GM18868 (cell line): Measurements from ENCODE around the gene ALG12.

Source experiments
- ATAC-seq: cut with Tn5 transposase; IDR thresholded peaks from one replicate; pipeline ENCODE4 v1.9.1; 2021; ENCODE audit warnings: mild to moderate bottlenecking, moderate library complexity; ENCODE audit not compliant: unreplicated experiment

The ALG12 gene

GRCh38 chr22:49930596-49931412 is 12.6 kb upstream of the ALG12 start:
- ATAC-seq, result peak; percentile 49

GRCh38 chr22:49929994-49930575 is 11.8 kb upstream of the ALG12 start:
- no peak for ATAC-seq

DNA sequence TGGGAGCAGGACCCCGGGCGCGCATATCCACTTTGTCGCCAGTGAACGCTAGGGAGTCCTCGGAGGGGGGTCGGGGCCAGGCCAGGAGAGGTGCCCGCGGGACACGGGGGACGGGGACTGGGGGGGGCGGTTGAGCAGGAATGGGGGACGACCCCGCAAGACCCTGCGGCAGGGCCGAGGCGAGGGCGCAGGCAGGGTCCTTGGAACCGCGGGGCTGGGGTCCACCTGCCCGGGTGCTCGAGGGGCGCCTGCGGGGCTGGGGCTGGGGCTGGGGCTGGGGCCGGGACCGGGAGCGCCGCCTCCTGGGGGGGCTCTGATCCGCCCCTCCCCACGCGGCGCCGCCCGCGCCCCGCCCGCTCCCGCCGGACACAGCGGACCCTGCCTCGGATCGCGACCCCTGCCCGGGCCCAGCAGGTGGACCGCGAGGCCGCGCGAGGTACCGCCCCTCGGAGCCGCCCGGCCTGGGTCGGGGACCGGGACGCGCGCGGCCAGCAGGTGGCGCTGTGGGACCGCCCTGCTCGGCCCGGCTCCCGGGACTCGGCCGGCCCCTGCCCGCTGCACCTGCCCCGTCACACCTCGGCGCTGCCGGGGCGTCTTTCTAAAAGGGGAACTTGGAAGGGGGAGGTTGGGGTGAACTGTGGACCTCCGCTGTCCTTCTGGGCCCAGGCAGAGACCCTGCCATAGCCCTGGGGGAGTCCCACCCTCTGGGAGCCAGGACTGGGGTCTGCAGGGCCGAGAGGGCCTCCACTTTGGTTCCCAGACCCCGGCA is 11.2 kb upstream of the ALG12 start:
- ATAC-seq, result no peak

DNA sequence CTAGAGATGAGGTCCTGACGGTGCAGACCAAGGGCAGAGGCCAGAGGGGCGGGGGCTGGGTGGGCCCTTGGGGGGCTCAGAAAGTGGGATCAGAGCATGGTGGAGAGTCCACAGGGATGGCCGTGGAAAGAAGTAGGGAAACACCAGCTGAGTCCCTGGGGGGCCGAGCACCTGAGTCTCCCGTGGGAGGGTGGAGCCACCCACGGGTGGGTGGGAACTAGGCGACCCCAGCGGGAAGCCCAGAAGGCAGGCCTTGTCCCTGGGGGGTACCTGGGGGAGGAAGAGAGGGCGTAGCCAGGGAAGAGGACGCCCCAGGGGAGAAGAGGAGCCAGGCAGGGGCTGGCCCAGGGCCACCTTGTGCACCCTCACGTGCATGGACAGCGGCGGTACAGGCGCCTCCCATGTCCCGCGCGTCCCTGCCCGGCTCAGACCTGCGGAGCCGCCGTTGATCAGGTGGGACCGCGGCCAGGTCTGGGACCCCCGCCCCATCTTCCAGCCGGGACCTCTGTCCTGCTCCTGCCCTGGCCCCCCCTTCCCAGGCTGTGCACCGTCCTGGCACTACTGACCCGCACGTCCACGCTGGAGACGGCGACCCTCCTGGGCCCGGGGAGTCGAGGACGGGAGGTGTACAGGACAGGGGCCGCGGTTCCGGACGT is 10.4 kb upstream of the ALG12 start:
- no peak for ATAC-seq

DNA sequence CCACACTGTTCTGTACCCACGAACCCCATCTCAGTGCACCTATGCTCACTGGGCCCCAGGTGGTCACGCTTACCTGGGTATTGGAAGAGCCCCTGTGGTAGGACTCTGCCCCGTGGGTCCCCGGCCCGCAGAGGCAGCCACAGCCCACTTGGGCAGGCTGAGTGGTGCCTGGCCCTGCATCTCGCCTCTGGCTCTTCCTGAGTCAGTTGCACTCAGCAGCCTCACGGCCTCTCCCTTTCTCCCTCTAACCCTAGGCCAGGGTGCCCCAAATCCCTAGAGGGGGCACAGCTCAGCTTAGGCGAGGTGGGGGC is 9.9 kb upstream of the ALG12 start:
- no peak for ATAC-seq

DNA sequence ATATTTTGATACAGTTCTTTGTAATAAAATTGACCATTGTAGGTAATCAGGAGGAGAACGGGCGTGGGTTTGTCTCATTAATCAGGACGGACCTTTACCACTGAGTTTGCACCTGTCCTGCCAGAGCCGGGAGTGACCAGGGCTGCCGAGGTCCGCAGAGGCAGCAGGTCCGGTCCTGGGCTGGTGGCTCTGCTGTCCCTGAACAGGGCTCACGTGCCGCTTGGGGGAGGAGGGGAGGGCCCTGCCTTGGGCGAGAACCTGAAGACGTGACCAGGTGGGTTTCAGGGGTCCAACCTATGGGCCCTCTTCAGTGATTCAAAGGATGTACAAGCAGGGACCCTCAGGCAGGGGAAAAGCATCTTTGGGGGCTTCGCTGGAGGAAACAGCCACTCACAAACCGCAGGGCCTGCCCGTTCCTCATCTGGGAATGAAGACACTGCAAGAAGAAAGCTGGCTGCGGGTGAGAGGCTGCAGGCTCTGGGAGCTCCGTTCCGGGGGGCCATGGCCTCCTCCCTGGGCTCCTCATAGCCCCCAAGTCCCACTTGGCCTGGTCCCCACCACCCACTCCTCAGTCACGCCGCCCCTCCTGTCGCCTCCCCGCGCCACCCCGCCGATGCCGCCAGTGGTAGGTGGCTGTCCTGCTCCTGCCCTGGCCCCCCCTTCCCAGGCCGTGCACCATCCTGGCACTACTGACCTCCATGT is 9.4 kb upstream of the ALG12 start:
- ATAC-seq, result no peak

- ATAC-seq, result no peak
These were observed 8.7 kb upstream of the ALG12 start for GRCh38 chr22:49926916-49927315.

GRCh38 chr22:49925525-49926128 is 7.4 kb upstream of the ALG12 start:
- ATAC-seq, result no peak

GRCh38 chr22:49924113-49924833 is 6.0 kb upstream of the ALG12 start:
- ATAC-seq, result no peak

GRCh38 chr22:49923445-49923844 is 5.2 kb upstream of the ALG12 start:
- no peak for ATAC-seq

GRCh38 chr22:49922926-49923325 is 4.7 kb upstream of the ALG12 start:
- ATAC-seq, result no peak

- no peak for ATAC-seq
These were observed 4.2 kb upstream of the ALG12 start for GRCh38 chr22:49922484-49922883.

DNA sequence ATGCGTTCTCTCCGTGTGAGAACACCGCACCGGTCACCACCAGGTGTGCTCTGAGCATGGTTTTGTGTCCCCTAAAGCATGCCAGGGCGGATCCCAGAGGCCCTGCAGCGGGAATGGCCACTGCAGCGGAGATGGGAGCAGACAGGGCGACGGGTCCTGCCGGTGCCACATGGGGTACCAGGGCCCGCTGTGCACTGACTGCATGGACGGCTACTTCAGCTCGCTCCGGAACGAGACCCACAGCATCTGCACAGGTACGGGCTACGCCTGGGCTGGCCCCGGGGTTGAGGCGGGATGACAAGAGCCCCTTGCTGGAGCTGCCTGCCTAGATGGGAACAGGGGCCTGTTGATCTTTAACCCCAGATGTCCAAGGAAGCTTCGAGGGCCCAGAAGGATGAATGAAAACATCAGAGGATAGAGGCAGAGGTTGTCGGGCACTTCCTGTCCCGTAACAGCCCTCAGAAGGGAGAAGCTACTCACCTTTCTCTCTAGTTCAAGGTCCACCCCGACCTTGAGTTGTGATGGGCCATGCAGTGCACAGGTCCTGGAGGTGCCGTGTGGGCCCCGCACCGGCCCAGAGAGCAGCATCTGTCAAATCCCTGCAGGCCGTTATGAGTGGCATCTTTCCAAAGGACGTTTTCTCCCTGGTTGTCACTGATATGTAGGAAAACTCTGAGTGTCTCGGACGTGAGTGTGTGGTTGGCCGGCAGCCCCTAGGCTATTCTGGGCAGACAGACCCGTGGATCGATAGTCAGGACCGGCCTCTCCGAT is 3.5 kb upstream of the ALG12 start:
- ATAC-seq, result no peak

- no peak for ATAC-seq
These were observed 2.6 kb upstream of the ALG12 start for GRCh38 chr22:49920859-49921258.

GRCh38 chr22:49918911-49919881 is 958 bp upstream of the ALG12 start:
- no peak for ATAC-seq

GRCh38 chr22:49916831-49917230 is 1.4 kb downstream of the ALG12 start:
- ATAC-seq, result no peak

- no peak for ATAC-seq
These were observed 2.6 kb downstream of the ALG12 start for GRCh38 chr22:49915610-49916009.

DNA sequence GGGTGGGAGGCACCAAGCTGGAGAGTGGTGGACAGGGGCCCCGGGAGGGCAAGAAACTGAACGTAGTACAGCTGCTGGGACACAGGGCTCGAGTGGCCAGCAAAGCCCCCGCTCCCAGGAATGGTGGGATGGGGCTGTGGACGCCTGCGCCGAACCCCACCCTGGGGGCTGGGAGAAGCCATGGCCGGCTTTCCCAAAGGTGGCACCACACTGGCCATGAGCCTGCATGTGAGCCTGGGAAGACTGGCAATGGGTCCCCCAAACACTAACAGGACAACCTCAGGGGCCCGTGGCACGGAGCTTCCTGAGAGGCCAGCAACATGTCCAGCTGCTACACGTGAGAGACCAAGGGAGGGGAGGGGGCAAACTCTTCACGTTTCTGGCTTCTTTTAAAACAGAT is 4.0 kb downstream of the ALG12 start:
- ATAC-seq, result no peak
